HG02884 (cell line): ENCODE results near the gene FUT2.

ENCODE experiments used
- ATAC-seq: cut with Tn5 transposase; IDR thresholded peaks from one replicate; pipeline ENCODE4 v1.9.1; 2021; ENCODE audit warnings: mild to moderate bottlenecking, moderate library complexity; ENCODE audit not compliant: unreplicated experiment

Gene FUT2

GRCh38 chr19:48724796-48725753, 29.3 kb downstream of the FUT2 start:
- no peak for ATAC-seq

- ATAC-seq: no peak
Measured at GRCh38 chr19:48726556-48726955, 30.8 kb downstream of the FUT2 start.

- no peak for ATAC-seq
Measured at GRCh38 chr19:48728911-48729664, 33.3 kb downstream of the FUT2 start.

GRCh38 chr19:48731452-48731851, 35.7 kb downstream of the FUT2 start:
- ATAC-seq: no peak

- ATAC-seq: no peak
Measured at GRCh38 chr19:48734625-48735024, 38.9 kb downstream of the FUT2 start.

- ATAC-seq: no peak
Measured at GRCh38 chr19:48735031-48735615, 39.4 kb downstream of the FUT2 start.

- ATAC-seq: no peak
Measured at GRCh38 chr19:48737360-48737998, 41.7 kb downstream of the FUT2 start.

- ATAC-seq: peak; percentile 72
Measured at GRCh38 chr19:48738557-48739403, 43.0 kb downstream of the FUT2 start.

GRCh38 chr19:48739404-48740163, 43.8 kb downstream of the FUT2 start:
- no peak for ATAC-seq

GRCh38 chr19:48740164-48740972, 44.6 kb downstream of the FUT2 start, which contains the start of gene RASIP1:
RASIP1 (minus strand) TSS chr19:48740610; CDS start chr19:48740282, 328 bp downstream.
- ATAC-seq: no peak

GRCh38 chr19:48741129-48741999, 45.6 kb downstream of the FUT2 start:
- ATAC-seq: no peak

- no peak for ATAC-seq
Measured at GRCh38 chr19:48742096-48742495, 46.3 kb downstream of the FUT2 start.

GRCh38 chr19:48745208-48745995, 49.6 kb downstream of the FUT2 start:
- ATAC-seq: no peak

- no peak for ATAC-seq
Measured at GRCh38 chr19:48746110-48746509, 50.3 kb downstream of the FUT2 start.

GRCh38 chr19:48746738-48747575, 51.2 kb downstream of the FUT2 start, which contains the start of gene IZUMO1:
IZUMO1 (minus strand) TSS chr19:48746909; CDS start chr19:48745859, 1,050 bp downstream.
- ATAC-seq: no peak
